H1 (cell line): ENCODE results near the gene VCP. TPM values are rescaled to one million over a fixed set of nuclear protein-coding genes. Genes with fewer than 3 reads are reported as not detected.
A peak's percentile ranks its signal among the peaks of the same experiment; 100 is the strongest.

Experiments used
- CHD1 ChIP-seq: IDR thresholded peaks from 2 replicates; pipeline ENCODE4 v1.6.1; 2012; ENCODE audit warnings: low read depth, low read length, improper control_type of control experiment
- CHD7 ChIP-seq: fragments of 300-600 bp; sonication (generic); IDR thresholded peaks from 2 replicates; pipeline ENCODE4 v1.7.1; 2012; ENCODE audit warnings: low read length, moderate library complexity, mild to moderate bottlenecking, inconsistent platforms; ENCODE audit not compliant: insufficient replicate concordance
- GABPA ChIP-seq: IDR thresholded peaks from 2 replicates; pipeline ENCODE4 v1.6.1; 2011; ENCODE audit warnings: mild to moderate bottlenecking, low read length, moderate library complexity, borderline replicate concordance; ENCODE audit not compliant: insufficient read depth
- KDM5A ChIP-seq: fragments of 200-600 bp; IDR thresholded peaks from 2 replicates; pipeline ENCODE4 v1.7.1; 2012; ENCODE audit warnings: mild to moderate bottlenecking, low read length, inconsistent platforms, mixed read lengths
- NANOG ChIP-seq: IDR thresholded peaks from 2 replicates; pipeline ENCODE4 v1.6.1; 2011; ENCODE audit warnings: low read length, low read depth, mild to moderate bottlenecking, inconsistent platforms; ENCODE audit not compliant: insufficient read depth, poor library complexity, severe bottlenecking
- RAD21 ChIP-seq, 2 experiments: IDR thresholded peaks in 1 of 2; conservative IDR thresholded peaks in 1 of 2; 2 replicates each; pipeline ENCODE4 v1.6.1; 2011; ENCODE audit warnings: low read depth in 2 of 2, low read length in 2 of 2, improper control_type of control experiment in 1 of 2, inconsistent platforms in 1 of 2, mild to moderate bottlenecking in 1 of 2, moderate library complexity in 1 of 2
- RBBP5 ChIP-seq: IDR thresholded peaks from 2 replicates; pipeline ENCODE4 v1.7.1; 2012; ENCODE audit warnings: low read depth, mild to moderate bottlenecking, inconsistent platforms, low read length, moderate library complexity, borderline replicate concordance
- YY1 ChIP-seq: IDR thresholded peaks from 2 replicates; pipeline ENCODE4 v1.6.1; 2011; ENCODE audit warnings: low read depth, mild to moderate bottlenecking, low read length
- ZNF274 ChIP-seq: IDR thresholded peaks from 2 replicates; pipeline ENCODE4 v1.7.0; 2012; ENCODE audit warnings: low read length, borderline replicate concordance; ENCODE audit errors: extremely low read depth
- polyA plus RNA-seq, 7 experiments: library from polyadenylated mRNA; depleted of rRNA in 3 of 7; stranded (reverse) in 5 of 7; unstranded in 2 of 7; fragments of >200 nt in 5 of 7; fragments of 200-250 nt in 2 of 7; gene quantifications; 1 replicate in 5 of 7; 2 replicates in 1 of 7; 4 replicates in 1 of 7; pipeline versions ENCODE4 v1.2.1 to v1.2.3, GENCODE V29; 2011 to 2013; ENCODE audit warnings: missing spikeins in 2 of 7, mixed read lengths in 2 of 7
- total RNA-seq: library from RNA; stranded (reverse); fragmentation: NEBNext Ultra II Directional; extraction: Animal tissue kit (Norgen Biotek cat#: 25700); gene quantifications from 2 replicates; pipeline ENCODE4 v1.2.1, GENCODE V29; 2021

VCP gene
- total and polyA plus RNA-seq, 2 of the 8 experiments (the other 6 are each of a cell fraction or from before 2014, with no cell fraction given) = 173 to 375 TPM

DNA sequence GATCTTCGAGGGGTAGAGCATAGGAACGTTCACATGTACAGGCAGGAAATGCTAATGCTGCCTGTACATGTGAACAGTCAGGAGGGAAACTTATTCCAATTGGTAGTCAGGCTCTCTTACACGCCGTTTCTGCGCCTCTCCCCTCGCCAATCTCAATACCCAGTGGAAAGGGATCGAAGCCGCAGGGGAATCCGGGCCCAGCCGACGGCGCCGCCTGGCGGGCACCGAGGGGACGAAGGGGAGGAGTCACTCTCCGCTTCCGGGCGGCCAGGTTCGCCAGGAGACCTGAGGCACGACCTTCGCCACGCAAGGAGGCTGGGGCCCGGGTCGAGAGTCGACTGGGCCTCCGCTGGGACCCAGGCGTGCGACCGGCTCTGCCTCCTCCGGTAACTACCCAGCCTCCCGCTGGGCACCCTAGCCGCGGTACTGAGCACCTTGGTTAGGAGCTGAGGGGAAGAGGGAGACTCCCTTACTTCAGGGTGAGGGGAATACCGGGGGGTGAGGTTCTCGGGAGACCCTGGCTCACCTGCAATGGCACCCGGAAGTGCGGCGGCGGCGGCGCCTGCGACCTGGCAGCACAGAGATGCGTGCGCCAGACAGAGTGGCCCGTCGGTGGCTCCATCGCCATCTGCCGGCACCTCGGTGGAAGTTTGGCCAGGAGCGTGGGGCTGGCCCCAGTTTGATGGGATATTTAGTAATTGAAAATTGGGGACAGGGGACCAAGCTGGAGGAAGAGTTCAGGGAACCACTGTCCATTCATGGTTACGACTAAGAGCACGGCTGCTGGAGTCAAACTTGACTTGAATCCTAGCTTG, 23.8 kb upstream of the VCP start, which contains the start of gene PIGO (continued):
- TF ChIP-seq CHD7 = no peak
- TF ChIP-seq ZNF274 = no peak
- TF ChIP-seq KDM5A = 0 out of 2 replicates have a peak, but pooled peaks have one; percentile 40
- peak; percentile 94 for TF ChIP-seq RBBP5
- peak; percentile 55 to 72 for TF ChIP-seq RAD21 (IDR thresholded peaks at IDR 0.05 in 1 of 2, conservative IDR thresholded peaks at IDR 0.05 in 1 of 2; ENCODE audit: low read depth in 2 of 2, low read length in 2 of 2)
- TF ChIP-seq CHD1 = no peak
- TF ChIP-seq NANOG = no peak
- TF ChIP-seq GABPA = peak; percentile 46
- TF ChIP-seq YY1 = peak; percentile 86
